ENCODE data around the gene SH3TC1. TPM values are rescaled to one million over a fixed set of nuclear protein-coding genes. Genes with fewer than 3 reads are reported as not detected.

SH3TC1 gene
- total and polyA plus RNA-seq, 2 of the 13 experiments (the other 11 are each of a cell fraction or from before 2014, with no cell fraction given): 14.9 to 21.8 TPM

GRCh38 chr4:8198906-8199593 lies at the start of gene SH3TC1 (continued):
- TF ChIP-seq ATF3 (CRISPR knock-in tag; IDR thresholded peaks at IDR 0.05) (peak; percentile 54; the same call in 1 of the 2 replicates), ZNF660 (CRISPR knock-in tag; IDR thresholded peaks at IDR 0.05; ENCODE audit: borderline replicate concordance, low read depth) (no peak), TCF12 (IDR thresholded peaks at IDR 0.05) (no peak), TCF12 (CRISPR knock-in tag; IDR thresholded peaks at IDR 0.05) (0 out of 2 replicates have a peak, but pooled peaks have one; percentile 27), MTERF4 (CRISPR knock-in tag; IDR thresholded peaks at IDR 0.05) (peak; percentile 52; the same call in 1 of the 2 replicates), ZNF562 (CRISPR knock-in tag; IDR thresholded peaks at IDR 0.05; ENCODE audit: borderline replicate concordance) (no peak), IRF9 (CRISPR knock-in tag; IDR thresholded peaks at IDR 0.05; ENCODE audit: borderline replicate concordance) (peak; percentile 93), ZNF18 (CRISPR knock-in tag; IDR thresholded peaks at IDR 0.05; ENCODE audit: insufficient replicate concordance) (peak; percentile 30), GABPA (IDR thresholded peaks at IDR 0.05; ENCODE audit: low read depth, low read length) (no peak), GABPA (CRISPR knock-in tag; IDR thresholded peaks at IDR 0.05; ENCODE audit: low read depth) (peak; percentile 81), ZNF792 (CRISPR knock-in tag; IDR thresholded peaks at IDR 0.05) (peak; percentile 69), ZNF691 (CRISPR knock-in tag; IDR thresholded peaks at IDR 0.05; ENCODE audit: borderline replicate concordance, low read depth) (peak; percentile 84; the same call in 1 of the 2 replicates), AKAP8 (CRISPR knock-in tag; IDR thresholded peaks at IDR 0.05) (peak; percentile 83; the same call in 1 of the 2 replicates), RAD51 (IDR thresholded peaks at IDR 0.05; ENCODE audit: borderline replicate concordance) (no peak), CBX1 (IDR thresholded peaks at IDR 0.05; ENCODE audit: low read depth) (peak; percentile 72), NCOR1 (IDR thresholded peaks at IDR 0.05; ENCODE audit: borderline replicate concordance, low read length) (peak; percentile 29; the same call in 1 of the 2 replicates), FOXJ3 (CRISPR knock-in tag; IDR thresholded peaks at IDR 0.05; ENCODE audit: borderline replicate concordance) (no peak; the same call in 1 of the 2 replicates), RCOR2 (CRISPR knock-in tag; IDR thresholded peaks at IDR 0.05) (peak; percentile 61), TAF15 (IDR thresholded peaks at IDR 0.05; ENCODE audit: low read depth, low read length, poor library complexity, severe bottlenecking) (no peak), MIER3 (CRISPR knock-in tag; IDR thresholded peaks at IDR 0.05; ENCODE audit: borderline replicate concordance) (peak; percentile 78; the same call in 1 of the 2 replicates), ARID5B (CRISPR knock-in tag; IDR thresholded peaks at IDR 0.05) (peak; percentile 81)

All from HepG2 (cell line).